Colonic mucosa (tissue), 4 donors: Measurements from ENCODE around the gene USP17L13. TPM values are rescaled to one million over a fixed set of nuclear protein-coding genes. Genes with fewer than 3 reads are reported as not detected.
"Not testable (repeated sequence)": the region's sequence is repeated elsewhere in the genome, so short reads cannot be mapped to it uniquely, and the experiment has no call there.

ENCODE experiments used
- DNase-seq: peaks from one replicate; pipeline ENCODE4 v3.0.0-alpha.2; 2020
- H3K27ac ChIP-seq: fragments of 200-600 bp; one replicate; pipeline ENCODE4 v1.8.0; 2021
- H3K27me3 ChIP-seq: fragments of 200-600 bp; one replicate; pipeline ENCODE4 v1.8.0; 2021
- H3K36me3 ChIP-seq: fragments of 200-600 bp; one replicate; pipeline ENCODE4 v1.8.0; 2021
- H3K4me1 ChIP-seq: fragments of 200-600 bp; one replicate; pipeline ENCODE4 v1.8.0; 2021; ENCODE audit warnings: mild to moderate bottlenecking
- H3K4me3 ChIP-seq: fragments of 200-600 bp; one replicate; pipeline ENCODE4 v1.8.0; 2021
- H3K9ac ChIP-seq, 2 donors: one replicate each; pipeline ENCODE4 v1.7.0; 2013; ENCODE audit warnings: control low read depth in 2 of 2, low read depth in 2 of 2, low read length in 2 of 2
- H3K9me3 ChIP-seq: fragments of 200-600 bp; one replicate; pipeline ENCODE4 v1.8.0; 2021
- intact Hi-C: fragments of 100-400 bp; cut with DNase I; formaldehyde crosslinking; loops from one replicate; pipeline ENCODE4 v1.14.1; 2022
- total RNA-seq, 2 donors: library from RNA; stranded (reverse); fragmentation: NEBNext Ultra II Directional in 1 of 2; extraction: Animal tissue kit (Norgen Biotek cat#: 25700) in 1 of 2; gene quantifications; one replicate each; pipeline ENCODE4 v1.2.1, GENCODE V29; 2021
- donor health status: healthy.
- donor health status: DM: no; HTN: no; CAD: no.
- donor health status: DM: no; HTN: no; CAD: no.

USP17L13 gene
- total RNA-seq, 2 donors from 2014 or later = not detected

DNA sequence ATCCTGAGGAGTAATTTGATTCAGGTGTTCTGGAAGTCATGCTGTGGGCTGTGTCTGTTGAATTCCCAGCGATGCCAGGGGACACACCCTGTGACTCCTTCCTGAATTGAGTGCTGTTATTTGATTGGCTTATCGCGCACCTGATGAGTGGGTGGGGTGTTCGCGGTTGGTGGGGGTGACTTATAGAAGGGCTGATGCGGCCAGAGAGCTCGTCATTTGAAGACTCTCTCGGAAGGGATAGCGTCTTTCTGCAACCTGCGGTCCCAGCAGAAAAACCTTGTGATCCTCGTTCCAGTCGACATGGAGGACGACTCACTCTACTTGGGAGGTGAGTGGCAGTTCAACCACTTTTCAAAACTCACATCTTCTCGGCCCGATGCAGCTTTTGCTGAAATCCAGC, 42.6 kb downstream of the USP17L13 start, which contains the start of gene USP17L22:
Gene USP17L22, plus strand, starts transcription at position 301 of the 400 bp plus-strand sequence. Its CDS starts 0 bp downstream, at position 301.
- H3K36me3 ChIP-seq, H3K4me3 ChIP-seq, H3K4me1 ChIP-seq, H3K27me3 ChIP-seq, H3K9me3 ChIP-seq, H3K27ac ChIP-seq, H3K9ac ChIP-seq, DNase-seq, intact Hi-C loops: not testable (repeated sequence)

DNA sequence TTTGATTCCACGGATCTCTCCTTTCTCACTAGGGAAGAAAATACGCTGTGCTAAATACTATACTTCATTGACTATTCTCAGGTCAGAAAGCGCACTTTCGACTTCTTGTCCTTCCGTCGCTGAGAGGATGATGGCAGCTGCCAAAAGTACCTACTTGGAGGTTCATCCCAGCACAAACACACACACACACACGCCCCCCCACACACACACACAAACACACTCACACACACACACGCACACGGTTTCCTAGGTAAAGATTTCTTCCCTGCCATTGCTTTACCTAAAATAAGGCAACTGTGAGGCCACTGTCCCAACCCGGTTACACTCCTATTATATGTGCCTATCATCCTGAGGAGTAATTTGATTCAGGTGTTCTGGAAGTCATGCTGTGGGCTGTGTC, 47.0 kb downstream of the USP17L13 start:
- H3K4me3 ChIP-seq, H3K9me3 ChIP-seq, H3K27me3 ChIP-seq, H3K9ac ChIP-seq, H3K36me3 ChIP-seq, H3K27ac ChIP-seq, intact Hi-C loops, H3K4me1 ChIP-seq: not testable (repeated sequence)
- DNase-seq = peak; percentile 28

Other genes starting within 250 kb of the USP17L13 start
- not detected for gene FAM90A26, start 54.5 kb upstream of the USP17L13 start, total RNA-seq
- gene USP17L10, start 14.2 kb upstream of the USP17L13 start, total RNA-seq = not detected
- not detected for gene USP17L11, start 9.5 kb upstream of the USP17L13 start, total RNA-seq
- gene USP17L12, start 4.7 kb upstream of the USP17L13 start, total RNA-seq = not detected
- gene USP17L15, start 9.5 kb downstream of the USP17L13 start, total RNA-seq = not detected
- gene USP17L17, start 19.0 kb downstream of the USP17L13 start, total RNA-seq = not detected
- not detected for gene USP17L18, start 23.7 kb downstream of the USP17L13 start, total RNA-seq
- gene USP17L19, start 28.5 kb downstream of the USP17L13 start, total RNA-seq = not detected
- not detected for gene USP17L20, start 33.2 kb downstream of the USP17L13 start, total RNA-seq
- not detected for gene USP17L21, start 38.0 kb downstream of the USP17L13 start, total RNA-seq
- not detected for gene USP17L22, start 42.7 kb downstream of the USP17L13 start, total RNA-seq
- gene USP17L24, start 100.3 kb downstream of the USP17L13 start, total RNA-seq = not detected
- not detected for gene USP17L25, start 105.0 kb downstream of the USP17L13 start, total RNA-seq
- gene USP17L26, start 109.8 kb downstream of the USP17L13 start, total RNA-seq = not detected
- not detected for gene USP17L5, start 114.5 kb downstream of the USP17L13 start, total RNA-seq
- gene USP17L27, start 119.3 kb downstream of the USP17L13 start, total RNA-seq = not detected
- gene USP17L28, start 124.0 kb downstream of the USP17L13 start, total RNA-seq = not detected
- not detected for gene USP17L29, start 128.7 kb downstream of the USP17L13 start, total RNA-seq
- not detected for gene USP17L30, start 138.2 kb downstream of the USP17L13 start, total RNA-seq
- not detected for gene DEFB131A, start 219.5 kb downstream of the USP17L13 start, total RNA-seq